GM18505 (cell line): ENCODE results near the gene GALE.

ENCODE experiments used
- ATAC-seq: cut with Tn5 transposase; IDR thresholded peaks from one replicate; pipeline ENCODE4 v1.9.1; 2021; ENCODE audit not compliant: unreplicated experiment
- POLR2A ChIP-seq: IDR thresholded peaks from 4 replicates; pipeline ENCODE4 v1.6.1; 2011; ENCODE audit warnings: borderline replicate concordance; ENCODE audit not compliant: insufficient read depth, insufficient read length; ENCODE audit errors: extremely low read depth

The GALE gene

GRCh38 chr1:23774174-23774880 lies 26.2 kb downstream of the GALE start:
- ATAC-seq = no peak
- TF ChIP-seq POLR2A = no peak

GRCh38 chr1:23772854-23773242 lies 27.7 kb downstream of the GALE start:
- no peak for ATAC-seq
- TF ChIP-seq POLR2A = no peak

- no peak for ATAC-seq
- TF ChIP-seq POLR2A = no peak
Observed at GRCh38 chr1:23772049-23772853, 28.3 kb downstream of the GALE start.

- no peak for ATAC-seq
- no peak for TF ChIP-seq POLR2A
Observed at GRCh38 chr1:23768733-23769132, 31.8 kb downstream of the GALE start.

DNA sequence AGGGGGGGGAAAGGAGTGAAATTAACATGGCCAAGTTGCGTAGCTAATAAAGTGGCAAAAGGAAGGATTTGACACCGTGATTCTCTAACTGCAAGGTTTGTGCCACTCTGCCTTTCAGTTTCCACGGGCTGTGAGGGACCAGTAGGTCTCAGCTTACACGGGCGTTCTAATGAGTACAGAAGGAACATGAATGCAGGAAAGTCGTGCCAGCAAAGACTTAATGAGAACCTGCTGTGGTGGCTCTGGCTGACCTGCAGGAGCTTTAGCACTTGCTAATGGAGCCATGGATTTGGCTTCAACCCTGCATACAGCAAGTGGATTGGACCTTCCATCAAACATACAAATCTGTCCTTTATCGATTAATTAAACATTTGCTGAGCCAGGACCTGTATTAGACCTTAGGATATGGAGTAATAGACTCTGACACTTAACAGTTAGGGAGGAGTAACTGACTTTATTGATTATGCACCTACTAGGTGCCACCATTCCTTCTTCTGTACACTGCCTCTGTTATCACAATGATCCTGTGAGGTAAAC lies 37.4 kb downstream of the GALE start:
- no peak for ATAC-seq

DNA sequence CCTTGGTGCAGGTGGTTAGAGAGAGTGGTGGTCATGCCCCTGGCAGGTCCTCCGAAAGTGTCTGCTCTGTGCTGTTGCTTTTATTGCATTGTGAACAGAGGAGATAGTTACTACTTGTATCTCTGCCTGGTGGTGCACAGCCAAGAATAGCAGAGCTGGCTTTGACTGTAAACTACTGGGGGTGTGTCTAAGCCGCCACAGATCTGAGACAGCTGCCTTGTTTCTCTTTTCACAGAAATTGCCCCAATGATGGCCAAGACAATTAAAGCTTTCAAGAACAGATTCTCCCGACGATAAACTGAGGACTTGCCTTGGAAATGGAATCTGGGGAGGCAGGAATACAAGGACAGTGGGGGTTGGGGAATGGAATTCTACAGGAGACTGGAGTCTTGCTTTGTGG lies 41.3 kb downstream of the GALE start:
- no peak for ATAC-seq
- TF ChIP-seq POLR2A = no peak

More for the DNA sequence above, 37.4 kb downstream of the GALE start:
- no peak for TF ChIP-seq POLR2A

DNA sequence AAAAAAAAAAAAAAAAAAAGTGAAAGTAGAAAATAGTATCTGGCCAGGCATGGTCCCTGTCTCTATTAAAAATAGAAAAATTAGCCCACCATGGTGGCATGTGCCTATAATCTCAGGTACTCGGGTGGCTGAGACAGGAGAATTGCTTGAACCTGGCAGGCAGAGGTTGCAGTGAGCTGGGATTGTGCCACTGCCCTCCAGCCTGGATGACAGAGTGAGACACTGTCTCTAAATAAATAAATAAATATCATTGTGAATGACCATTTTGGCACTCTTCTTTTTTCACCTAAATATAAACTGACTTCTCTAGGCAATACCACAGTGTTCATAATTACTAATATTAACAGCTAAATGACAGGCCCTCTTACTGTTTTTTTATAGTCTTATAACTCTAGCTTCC lies 42.7 kb downstream of the GALE start:
- no peak for ATAC-seq

DNA sequence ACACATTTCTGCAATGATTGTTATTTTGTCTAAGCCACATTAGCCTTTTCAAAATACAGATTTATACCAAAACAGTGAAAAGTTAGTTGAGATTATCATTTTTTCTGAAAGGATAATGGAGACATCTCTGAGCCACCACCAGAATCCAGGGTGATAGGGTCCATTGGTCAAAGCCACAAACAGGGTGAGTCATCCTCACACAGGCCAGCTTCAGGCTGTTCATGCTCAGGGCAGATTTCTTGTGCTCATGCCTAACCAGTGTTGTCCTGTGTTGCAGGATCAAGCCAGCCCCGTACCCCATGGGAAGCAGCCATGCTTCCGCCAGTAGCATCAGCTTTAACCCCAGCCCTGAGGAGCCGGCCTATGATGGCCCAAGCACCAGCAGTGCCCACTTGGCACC lies 43.9 kb downstream of the GALE start:
- peak; percentile 19 for TF ChIP-seq POLR2A
- no peak for ATAC-seq

More for the DNA sequence above, 42.7 kb downstream of the GALE start:
- TF ChIP-seq POLR2A = no peak

GRCh38 chr1:23752909-23753308 lies 47.6 kb downstream of the GALE start:
- no peak for ATAC-seq
- TF ChIP-seq POLR2A = no peak

GRCh38 chr1:23751815-23752200 lies 48.7 kb downstream of the GALE start:
- no peak for ATAC-seq
- no peak for TF ChIP-seq POLR2A

GRCh38 chr1:23751050-23751814 lies 49.3 kb downstream of the GALE start:
- TF ChIP-seq POLR2A = no peak
- ATAC-seq = no peak

- no peak for TF ChIP-seq POLR2A
- ATAC-seq = no peak
Observed at GRCh38 chr1:23748016-23748415, 52.5 kb downstream of the GALE start.
